Measurements from ENCODE around the gene PARD6B. TPM values are rescaled to one million over a fixed set of nuclear protein-coding genes. Genes with fewer than 3 reads are reported as not detected.
"Not testable (repeated sequence)": the region's sequence is repeated elsewhere in the genome, so short reads cannot be mapped to it uniquely, and the experiment has no call there.

The PARD6B gene
- total and polyA plus RNA-seq, 11 donors: 1.3 to 12.2 (median 4.2) TPM

GRCh38 chr20:50711113-50711825 is 20.1 kb upstream of the PARD6B start:
- no peak overlapping the region for H3K27ac ChIP-seq
- intact Hi-C loops (cut with DNase I): loop anchor here in 5 of 10 donors (5.0 to 10.0 kb wide), 5 partner anchors 46 to 86 kb away; no protein-coding TSS in a partner anchor
- no peaks in the 10 kb centered on the region for H3K27me3 ChIP-seq
- DNase-seq (no peak), ATAC-seq (no peak)
- H3K9me3 ChIP-seq: no peaks in the 10 kb centered on the region
- no peak for TF ChIP-seq POLR2A (IDR thresholded peaks at IDR 0.05)
- TF ChIP-seq, protein P1, sequence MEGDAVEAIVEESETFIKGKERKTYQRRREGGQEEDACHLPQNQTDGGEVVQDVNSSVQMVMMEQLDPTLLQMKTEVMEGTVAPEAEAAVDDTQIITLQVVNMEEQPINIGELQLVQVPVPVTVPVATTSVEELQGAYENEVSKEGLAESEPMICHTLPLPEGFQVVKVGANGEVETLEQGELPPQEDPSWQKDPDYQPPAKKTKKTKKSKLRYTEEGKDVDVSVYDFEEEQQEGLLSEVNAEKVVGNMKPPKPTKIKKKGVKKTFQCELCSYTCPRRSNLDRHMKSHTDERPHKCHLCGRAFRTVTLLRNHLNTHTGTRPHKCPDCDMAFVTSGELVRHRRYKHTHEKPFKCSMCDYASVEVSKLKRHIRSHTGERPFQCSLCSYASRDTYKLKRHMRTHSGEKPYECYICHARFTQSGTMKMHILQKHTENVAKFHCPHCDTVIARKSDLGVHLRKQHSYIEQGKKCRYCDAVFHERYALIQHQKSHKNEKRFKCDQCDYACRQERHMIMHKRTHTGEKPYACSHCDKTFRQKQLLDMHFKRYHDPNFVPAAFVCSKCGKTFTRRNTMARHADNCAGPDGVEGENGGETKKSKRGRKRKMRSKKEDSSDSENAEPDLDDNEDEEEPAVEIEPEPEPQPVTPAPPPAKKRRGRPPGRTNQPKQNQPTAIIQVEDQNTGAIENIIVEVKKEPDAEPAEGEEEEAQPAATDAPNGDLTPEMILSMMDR (IDR thresholded peaks at IDR 0.05): no peak
- no peak overlapping the region for H3K4me3 ChIP-seq
- 93 to 96% (median 94%) methylated on average over 13 of the region's 13 CpGs for WGBS, 4 donors
- H3K36me3 ChIP-seq: no peaks in the 10 kb centered on the region
- peaks cover 0 to 4% (median 0%) of the 10 kb centered on the region in 12 donors for H3K4me1 ChIP-seq

DNA sequence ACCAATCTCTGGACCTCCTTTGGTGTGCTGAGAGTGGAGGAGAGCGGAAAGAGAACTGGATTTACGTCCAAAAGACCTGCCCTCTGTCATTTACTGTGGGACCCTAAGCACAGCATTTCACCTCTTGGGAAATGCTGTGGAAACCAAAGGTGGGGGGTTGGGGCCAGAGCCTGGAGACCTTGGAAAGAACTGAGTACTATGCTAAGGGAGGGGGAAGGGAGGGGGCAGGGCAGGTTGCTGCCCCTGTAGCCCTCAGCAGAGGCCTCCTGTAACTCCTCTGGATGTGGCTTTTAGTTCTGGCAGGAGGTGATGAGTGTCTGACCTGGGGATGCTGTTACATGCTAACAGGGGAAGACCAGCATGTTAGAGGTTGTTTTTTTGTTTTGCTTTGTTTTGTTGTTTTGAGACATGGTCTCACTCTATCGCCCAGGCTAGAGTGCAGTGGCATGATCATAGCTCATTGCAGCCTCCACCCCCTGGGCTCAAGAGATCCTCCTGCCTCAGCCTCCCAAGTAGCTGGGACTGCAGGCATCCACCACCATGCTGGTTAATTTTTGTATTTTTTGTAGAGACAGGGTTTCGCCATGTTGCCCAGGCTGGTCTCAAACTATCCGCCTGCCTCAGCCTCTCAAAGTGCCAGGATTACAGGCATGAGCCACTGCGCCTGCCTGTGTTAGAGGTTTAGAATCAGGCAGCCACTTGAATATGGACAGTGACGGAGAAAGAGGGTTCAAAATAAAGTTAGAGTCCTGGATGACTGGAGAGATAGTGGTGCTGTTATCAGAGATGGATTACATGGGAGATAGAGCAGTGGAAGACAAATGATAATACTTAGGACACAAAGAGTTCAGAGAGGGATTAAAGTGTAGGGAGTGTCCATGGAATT is 18.4 kb upstream of the PARD6B start:
- 85 to 95% (median 87%) methylated on average over 7 of the region's 7 CpGs for WGBS, 4 donors
- no peak for ATAC-seq
- Histone ChIP-seq H3K4me1 (peaks cover 0 to 7% (median 0%) of the 10 kb centered on the region in 12 donors), H3K4me3 (no peak overlapping the region), H3K27me3 (no peaks in the 10 kb centered on the region), H3K9me3 (no peaks in the 10 kb centered on the region), H3K27ac (no peak overlapping the region), H3K36me3 (no peaks in the 10 kb centered on the region)
- no peak for DNase-seq
- TF ChIP-seq, protein P1 (IDR thresholded peaks at IDR 0.05): no peak
- no peak for TF ChIP-seq POLR2A (IDR thresholded peaks at IDR 0.05)
- intact Hi-C loops (cut with DNase I): loop anchor here in 5 of 10 donors (5.0 to 10.0 kb wide), 5 partner anchors 48 to 88 kb away; no protein-coding TSS in a partner anchor

GRCh38 chr20:50713657-50714101 is 17.7 kb upstream of the PARD6B start:
- Histone ChIP-seq H3K27me3 (no peaks in the 10 kb centered on the region), H3K9me3 (no peaks in the 10 kb centered on the region), H3K4me3 (no peak overlapping the region), H3K4me1 (peaks cover 0 to 7% (median 0%) of the 10 kb centered on the region in 12 donors), H3K36me3 (no peaks in the 10 kb centered on the region), H3K27ac (no peak overlapping the region)
- intact Hi-C loops (cut with DNase I): loop anchor here in 5 of 10 donors (2.0 to 10.0 kb wide), 6 partner anchors 49 to 89 kb away; no protein-coding TSS in a partner anchor
- ATAC-seq (peak in 3 of 4 donors; percentile 57 to 65 (median 64)), DNase-seq (peak in 1 of 5 donors; percentile 22)
- TF ChIP-seq, protein P1 (IDR thresholded peaks at IDR 0.05): peak; percentile 20 to 61 (median 45)
- TF ChIP-seq POLR2A (IDR thresholded peaks at IDR 0.05): no peak
- WGBS, 4 donors: 49 to 63% (median 55%) methylated on average over 7 of the region's 7 CpGs

DNA sequence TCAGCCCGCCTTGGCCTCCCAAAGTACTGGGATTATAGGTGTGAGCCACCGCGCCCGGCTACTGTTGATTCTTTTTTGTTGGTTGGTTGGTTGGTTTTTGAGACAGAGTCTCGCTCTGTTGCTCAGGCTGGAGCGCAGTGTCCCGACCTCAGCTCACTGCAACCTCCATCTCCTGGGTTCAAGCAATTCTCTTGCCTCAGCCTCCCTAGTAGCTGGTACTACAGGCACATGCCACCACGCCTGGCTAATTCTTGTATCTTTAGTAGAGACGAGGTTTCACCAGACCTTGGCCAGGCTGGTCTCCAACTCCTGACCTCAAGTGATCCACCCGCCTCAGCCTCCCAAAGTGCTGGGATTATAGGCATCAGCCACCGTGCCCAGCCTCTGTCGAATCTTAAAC is 17.0 kb upstream of the PARD6B start:
- not testable (repeated sequence) for H3K36me3 ChIP-seq, H3K9me3 ChIP-seq, DNase-seq, H3K27ac ChIP-seq, H3K27me3 ChIP-seq, H3K4me1 ChIP-seq, H3K4me3 ChIP-seq, ATAC-seq
- intact Hi-C loops (cut with DNase I): loop anchor here in 5 of 10 donors (2.0 to 10.0 kb wide), 6 partner anchors 50 to 90 kb away; no protein-coding TSS in a partner anchor
- WGBS, 4 donors: 93 to 96% (median 94%) methylated on average over 12 of the region's 12 CpGs

All from heart left ventricle (tissue), 16 donors.